Activated CD4-positive, alpha-beta T cell treated with anti-CD3 and anti-CD28 coated beads, Interleukin-2, amount 50 U/mL, for 4 hours (primary cell): ENCODE measurements around the gene SPSB1.
"Not testable (repeated sequence)": the region's sequence is repeated elsewhere in the genome, so short reads cannot be mapped to it uniquely, and the experiment has no call there.

Experiments used
- DNase-seq, 2 experiments: peaks; one replicate each; pipeline ENCODE4 v3.0.0-alpha.2; 2020

Gene SPSB1

DNA sequence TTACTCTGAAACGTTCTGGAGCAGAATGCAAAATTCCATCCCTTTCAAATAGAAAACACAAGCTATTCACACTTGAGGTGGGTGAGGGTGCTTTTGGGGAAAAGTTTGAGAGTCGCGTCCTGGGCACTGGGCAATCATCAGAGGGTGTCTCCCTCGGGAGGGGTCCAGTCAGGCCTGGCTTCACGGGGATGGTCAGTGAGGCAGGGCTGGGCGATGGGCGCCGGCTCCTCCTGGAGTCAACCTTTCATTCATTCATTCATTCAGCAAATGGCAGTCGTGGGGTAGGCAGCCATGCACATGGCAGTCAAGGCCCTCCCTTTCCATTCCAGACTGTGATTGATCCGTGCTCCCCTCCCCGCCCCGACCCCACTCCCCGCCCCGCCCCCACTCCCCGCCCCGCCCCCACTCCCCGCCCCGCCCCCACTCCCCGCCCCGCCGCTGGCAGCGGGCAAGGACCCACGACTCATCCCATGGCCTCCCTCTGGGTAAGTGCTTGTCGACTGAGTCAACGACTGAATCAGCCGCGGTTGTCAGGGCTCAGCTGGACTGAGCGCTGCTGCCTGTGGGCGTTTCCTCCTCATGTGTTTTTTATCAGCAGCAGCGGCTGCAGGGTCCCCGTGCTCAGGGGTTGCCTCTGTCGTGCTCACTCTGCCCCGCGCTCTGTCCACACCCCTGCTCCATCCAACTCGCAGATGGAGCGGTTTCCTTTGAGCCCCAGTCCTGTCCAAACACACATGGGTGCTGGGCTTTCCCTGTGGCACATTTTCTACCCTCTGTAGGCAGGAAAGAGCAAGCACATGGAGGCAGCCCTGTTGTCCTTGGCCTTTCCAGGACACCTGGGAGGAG, 12.5 kb upstream of the SPSB1 start:
- peak; percentile 50 to 53 for DNase-seq

DNA sequence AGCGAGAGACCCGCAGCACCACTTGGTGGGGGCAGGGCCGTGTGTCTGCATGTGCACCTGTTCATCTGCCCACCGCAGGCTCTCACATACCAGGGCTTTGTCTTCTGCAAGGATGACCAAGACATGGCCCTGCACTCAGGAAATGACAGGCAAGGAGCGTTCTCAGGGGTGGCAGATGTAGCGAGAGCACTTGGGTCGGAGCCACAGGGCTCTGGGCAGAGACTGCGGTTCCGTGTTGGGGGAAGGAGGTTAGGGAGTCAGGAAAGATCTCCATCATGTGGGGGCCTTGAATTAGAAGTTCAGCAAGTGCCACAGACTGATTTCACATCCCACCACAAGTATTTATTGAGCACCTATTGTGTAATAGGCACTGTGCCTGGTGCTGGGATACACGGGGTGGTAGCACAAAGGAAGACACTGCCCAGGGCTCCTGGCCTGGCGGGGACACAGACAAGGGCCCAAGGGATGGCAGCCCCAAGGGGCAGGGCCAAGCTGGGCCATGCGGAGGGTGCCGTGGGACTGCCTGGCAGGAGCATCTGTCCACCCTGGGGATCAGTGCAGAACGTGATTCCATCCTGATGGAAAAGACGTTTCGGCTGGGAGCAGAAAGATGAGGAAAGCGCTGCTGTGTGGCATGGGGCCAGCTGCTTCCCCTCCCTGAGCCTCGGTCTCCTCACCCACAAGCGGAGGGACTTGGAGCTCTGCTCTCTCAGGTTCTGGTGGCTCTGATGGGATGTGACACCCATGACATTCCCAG, 11.4 kb upstream of the SPSB1 start:
- DNase-seq: no peak

DNA sequence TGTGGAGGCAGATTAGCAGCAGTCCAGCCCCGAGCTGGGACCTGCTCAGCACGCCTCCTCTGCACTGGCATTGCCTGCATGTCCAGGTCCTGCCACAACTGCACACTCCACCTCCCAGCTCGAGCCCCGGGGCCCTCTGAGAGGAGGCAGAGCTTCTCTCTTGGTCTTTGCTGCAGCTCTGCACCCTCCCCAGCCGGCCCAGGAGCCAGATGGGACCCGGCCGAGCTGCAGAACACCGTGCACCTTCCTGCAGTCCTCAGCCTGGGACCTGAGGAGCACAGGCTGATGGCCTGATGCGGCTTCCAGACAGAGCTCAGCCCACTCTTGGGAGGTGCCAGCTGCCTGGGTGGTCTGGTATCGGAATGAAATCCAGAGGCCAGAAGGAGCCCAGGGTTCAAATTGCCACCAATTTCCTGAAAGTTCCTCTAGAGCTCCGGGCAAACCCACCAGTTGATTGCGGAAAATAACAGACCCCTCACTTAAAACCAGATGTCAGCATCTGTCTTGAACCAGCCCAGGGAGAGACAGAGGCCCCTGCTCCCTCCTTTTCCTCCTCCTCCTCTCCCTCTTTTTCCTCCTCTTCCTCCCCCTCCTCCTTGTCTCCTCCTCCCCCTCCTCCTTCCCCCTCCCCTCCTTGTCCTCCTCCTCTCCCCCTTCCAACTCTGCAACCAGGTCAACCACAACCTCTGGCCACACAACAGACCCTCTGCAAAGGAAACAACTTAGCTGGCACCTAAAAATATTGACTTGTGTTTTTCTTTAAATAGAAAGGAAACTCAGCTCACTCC, 10.6 kb upstream of the SPSB1 start:
- no peak for DNase-seq

DNA sequence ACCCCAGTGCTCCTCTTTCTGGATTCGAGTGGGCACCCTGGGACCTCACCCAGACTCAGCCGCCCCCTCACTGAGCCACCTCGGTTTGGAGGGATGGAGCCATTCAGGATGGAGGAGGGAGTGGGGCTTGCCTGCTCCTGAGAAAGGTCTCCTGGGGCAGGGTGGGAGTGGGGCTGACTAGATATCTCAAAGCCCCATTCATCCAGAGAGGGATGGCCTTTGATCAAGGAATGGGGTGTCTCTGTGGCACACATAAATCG, 10.1 kb upstream of the SPSB1 start:
- DNase-seq: no peak

DNA sequence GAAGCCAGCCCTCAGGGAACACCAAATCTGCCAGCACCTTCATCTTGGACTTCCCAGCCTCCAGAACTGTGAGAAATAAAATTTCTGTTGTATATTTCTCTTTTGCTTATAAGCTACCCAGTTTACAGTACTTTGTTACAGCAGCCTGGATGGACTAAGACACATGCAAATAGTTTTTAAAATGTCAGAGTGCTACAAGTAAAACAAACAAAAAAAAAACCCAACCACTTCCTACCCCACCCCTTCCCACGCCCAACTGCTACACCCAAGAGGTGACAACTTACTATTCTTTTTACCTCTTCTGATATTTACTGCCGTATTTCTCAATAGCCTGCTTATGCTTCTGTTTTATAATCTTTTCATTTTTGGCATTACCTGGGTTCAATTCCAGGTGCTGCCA, 8.6 kb upstream of the SPSB1 start:
- DNase-seq: no peak

DNA sequence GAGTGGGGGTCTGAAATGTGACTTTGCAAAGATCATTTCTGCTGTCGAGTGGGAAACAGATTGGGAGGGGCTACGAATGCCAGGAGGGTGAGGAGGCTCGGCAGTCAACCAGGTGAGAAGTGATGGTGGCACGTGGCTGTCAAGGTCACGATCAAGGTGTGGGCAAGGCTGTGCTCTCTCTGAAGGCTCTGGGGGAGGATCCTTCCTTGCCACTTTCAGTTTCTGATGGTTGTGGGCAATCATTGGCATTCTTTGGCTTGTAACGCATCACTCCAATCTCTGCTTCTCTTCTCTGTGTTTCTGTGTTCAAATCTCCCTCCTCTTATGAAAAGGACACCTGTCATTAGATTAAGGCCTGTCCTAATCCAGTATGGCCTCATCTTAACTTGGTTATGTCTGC, 6.1 kb upstream of the SPSB1 start:
- DNase-seq: no peak

DNA sequence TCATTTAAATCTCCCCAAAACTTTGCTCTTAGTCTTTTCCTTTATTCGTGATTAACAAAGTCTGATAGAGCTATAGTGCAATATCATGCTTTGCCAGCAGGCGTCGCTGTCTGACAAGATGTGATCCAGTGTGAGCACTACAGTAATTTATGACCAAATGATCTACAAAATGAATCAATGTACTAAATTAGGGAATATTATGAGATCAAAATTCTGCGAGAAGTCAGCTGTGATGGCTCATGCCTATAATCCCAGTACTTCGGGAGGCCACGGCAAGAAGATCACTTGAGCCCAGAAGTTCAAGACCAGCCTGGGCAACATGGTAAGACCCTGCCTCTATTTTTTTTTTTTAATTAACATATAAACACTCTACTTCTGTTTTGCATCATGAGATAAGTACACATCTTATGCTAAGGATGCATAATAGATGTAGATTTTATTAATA, 3.6 kb upstream of the SPSB1 start:
- peak; percentile 85 to 90 for DNase-seq

DNA sequence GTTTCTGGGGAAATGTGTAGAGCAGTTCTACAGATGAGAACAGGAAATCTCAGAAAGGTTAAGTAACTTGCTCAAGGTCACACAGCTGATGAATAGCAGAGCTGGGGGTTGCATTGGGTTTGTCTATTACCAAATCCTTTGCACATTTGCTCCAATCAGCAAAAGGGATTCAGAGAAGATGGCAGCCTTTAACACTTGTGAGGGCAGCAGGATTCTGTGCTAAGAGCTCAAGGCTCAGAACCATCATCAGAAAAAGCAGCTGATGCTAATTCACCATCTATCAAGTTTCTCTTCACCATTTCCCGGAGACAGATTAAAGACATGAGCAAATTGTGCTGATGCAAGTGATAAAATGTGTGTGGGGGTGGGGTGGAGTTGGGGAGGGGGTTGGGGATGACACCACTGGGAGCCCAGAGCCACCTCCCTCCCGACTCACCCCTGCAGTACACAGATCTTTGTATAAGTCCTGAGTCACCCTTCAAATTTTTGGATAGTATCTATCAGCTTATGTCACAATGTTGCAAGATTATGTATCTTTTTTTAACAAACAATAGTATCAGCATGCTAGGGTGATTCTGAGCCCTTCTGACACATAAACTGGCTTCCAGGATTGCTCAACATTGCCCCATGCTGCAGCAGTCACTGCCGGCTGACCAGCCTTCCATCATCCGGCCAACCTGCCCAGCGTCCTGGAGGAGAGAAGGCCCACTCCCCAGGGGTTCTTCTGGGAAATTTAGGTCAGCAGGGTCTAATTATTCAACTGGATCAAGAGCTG, 2.8 kb upstream of the SPSB1 start:
- DNase-seq: peak in 1 of 2 experiments; percentile 29

DNA sequence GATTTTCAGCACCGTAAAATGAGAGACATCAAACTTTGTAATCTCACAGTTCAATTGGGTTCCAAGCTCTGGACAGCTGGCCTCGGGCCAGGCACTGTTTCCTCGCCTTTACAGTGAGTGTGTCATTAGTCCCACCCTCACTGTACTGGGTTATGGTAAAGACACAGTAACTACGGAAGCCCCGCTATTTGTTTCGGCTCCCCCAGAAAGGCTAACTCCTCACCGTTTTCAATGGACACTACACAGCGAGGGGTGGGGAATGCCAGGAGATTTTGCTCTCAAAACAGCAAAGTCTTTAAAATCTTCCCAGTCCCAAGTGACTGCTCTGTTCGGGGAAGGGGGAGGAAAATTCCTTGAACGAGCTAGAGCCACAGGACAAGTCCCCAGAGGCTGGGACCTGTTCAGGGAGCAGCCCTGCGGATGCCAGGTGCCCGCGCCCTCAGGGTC, 757 bp upstream of the SPSB1 start:
- no peak for DNase-seq

DNA sequence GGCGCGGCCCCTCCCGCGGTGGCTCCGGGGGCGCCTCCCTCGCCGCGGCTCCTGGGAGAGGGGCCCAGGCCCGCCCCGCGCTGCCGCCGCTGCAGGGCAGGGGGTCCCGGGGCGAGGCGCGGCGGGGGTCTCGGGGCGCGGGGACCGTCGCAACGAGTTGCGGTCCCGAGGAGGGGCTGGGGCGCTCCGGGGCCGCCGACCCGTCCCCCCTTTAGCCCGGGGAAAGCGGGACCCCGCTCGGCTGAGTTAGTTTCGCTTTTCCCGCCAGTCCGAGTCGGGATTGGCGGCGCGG, 493 bp downstream of the SPSB1 start:
- peak in 1 of 2 experiments; percentile 25 for DNase-seq

DNA sequence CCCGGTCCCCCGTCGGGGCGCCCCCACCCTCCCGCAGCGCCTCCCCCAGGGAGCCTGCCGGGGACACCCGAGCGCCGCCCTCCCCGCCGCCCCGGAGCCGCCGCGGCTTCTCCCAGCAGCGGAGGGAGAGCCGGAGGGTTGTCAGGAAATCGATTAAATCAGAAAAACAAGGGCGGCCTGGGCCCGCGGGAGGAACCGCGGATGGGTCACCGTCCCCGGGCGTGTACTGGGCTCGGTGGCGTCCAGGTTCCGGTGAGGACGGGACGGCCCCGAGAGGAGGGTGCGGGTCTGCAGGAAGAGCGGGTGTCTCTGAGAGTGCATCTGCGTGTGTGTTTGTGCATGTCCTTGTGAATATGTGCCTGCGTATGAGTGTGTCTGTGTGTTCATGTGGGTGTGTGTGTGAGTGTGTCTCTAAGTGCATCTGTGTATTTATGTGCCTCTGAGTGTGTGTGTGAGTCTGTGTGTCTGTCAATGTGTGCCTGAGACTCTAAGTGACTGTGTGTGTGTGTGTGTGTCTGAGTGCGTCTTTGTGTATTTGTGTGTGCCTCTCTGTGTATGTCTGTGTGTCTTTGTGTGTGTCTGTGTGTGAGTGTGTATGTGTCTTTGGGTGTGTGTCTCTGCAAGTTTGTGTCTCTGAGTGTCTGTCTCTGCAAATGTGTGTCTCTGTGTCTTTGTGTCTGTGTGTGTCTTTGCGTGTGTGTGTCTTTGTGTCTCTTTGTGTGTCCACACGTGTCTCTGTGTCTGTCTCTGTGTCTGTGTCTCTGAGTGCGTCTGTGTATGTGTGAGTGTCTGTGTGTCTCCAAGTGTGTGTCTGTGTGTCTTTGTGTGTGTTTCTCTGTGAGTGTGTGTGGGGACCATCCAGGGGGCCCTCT, 1.1 kb downstream of the SPSB1 start:
- DNase-seq: no peak

DNA sequence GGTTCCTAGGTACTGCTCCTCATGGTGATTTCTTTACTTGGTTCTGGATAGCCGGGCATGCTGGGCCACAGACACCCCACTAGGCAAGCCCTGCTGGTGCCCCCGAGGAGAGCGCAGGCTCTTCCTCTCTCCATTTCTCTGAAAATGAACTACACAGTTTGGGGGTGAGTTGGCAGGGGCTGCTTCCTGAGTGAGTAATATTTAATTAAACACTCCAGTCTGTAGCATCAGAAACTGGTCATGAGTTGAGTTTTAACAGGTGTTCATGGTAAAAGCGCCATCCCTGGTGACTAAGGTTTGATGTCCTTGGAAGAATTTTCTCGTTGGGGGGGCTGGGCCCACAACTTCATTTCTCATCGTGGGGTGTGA, 1.7 kb downstream of the SPSB1 start:
- DNase-seq: no peak

DNA sequence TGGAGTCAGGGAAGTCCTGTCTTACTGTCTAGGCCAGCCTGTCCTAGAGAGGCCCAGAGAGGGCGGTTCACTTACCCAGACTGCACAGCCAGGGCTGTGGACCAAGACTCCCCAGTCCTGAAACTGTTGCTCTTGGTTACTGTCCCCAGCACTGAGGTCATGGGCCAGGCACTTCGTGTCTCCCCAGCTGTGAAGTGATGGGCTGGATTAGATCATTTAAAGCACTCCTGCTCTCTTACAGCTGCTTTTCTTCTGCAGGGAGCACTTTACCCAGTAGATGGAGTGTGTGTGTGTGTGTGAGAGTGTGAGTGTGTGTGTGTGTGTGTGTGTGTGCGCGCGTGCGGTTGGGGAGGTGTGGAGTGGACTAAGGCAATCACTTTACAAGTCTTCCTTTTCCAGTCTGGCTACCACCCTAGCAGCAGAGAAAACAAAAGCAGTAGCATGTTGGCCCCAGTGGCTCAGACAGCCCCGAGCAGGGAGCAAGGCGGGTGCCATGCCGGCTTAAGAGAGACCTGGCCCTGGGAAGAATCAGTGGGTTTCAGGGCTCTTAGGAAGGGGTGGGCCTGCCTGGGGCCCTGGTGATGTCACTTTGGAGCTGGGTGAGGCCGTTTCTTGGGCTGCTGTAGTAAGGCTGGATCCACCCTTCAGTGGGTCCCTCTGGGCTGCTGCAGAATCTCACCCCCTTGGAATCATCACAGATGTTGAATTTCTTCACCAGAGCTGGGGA, 2.4 kb downstream of the SPSB1 start:
- no peak for DNase-seq

DNA sequence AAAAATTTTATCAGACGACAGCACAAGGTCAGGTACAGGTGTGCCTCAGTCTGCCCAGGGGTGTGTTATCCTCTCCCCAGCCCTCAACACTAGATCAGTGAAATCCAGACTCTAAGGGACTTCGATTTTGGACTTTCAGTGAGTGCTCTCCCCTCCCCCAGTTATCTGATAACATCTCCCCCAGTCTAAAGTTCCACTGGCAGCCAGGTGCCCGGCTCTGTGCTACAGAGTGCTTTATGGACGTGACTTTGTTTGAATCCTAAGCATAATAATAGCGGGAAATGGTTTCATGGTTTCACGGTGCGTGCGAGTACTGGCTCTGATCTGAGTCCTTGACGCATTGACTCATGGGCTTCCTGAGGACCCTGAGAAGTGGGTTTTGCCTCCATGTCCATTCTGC, 3.2 kb downstream of the SPSB1 start:
- no peak for DNase-seq

DNA sequence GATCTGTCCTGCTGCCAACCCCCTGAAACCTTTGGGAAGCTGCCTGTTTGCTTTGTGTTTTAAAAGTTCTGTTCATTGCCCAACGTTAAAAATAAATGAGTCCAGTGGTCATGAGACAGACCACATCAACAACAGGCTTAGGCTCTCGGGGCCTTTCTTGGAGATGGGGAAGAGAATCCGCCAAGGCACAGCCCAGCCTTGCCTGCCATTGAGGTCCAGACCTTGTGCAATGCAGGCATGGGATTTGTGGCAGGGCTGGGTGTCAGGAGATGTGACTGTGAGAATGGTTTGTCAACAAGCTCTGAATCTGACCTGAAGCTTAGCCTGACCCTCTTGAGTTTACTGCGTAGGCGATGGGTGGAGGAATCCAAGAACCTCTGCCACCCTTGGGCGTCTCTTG, 4.2 kb downstream of the SPSB1 start:
- DNase-seq: no peak

DNA sequence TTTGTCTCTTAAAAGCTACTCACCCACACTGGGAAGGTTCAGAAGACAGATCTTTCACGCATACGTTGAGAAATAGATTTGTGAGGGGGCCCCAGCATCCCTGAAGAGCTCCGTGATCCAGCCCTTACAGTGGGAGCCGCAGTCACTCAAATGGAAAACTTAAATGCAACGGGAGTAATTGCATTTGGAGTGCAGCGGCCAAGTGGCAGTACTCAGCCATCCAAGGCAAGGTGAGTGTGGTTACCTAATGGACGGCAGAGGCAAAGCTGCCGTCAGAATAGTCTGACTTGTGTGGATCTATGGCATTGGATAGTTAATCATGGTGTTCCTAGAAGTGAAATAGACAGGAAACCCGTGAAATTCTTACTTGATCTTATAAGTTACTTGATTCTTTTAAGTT, 5.1 kb downstream of the SPSB1 start:
- no peak for DNase-seq

DNA sequence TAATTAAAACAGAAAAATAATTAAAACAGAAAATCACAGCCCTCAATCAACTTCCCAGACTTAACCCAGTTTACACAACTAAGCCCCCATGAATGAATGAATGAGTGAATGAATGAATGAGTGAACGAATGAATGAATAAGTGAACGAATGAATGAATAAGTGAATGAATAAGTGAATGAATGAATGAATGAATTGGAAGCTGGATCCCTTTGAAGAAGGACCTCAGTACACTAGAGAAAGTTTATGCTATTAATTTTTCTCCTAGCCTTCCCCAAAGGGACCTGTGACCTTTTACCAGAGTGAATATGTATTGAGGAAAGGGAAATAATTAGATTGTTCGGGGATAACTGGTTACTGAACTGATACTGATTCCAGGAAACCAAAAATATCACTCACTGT, 5.6 kb downstream of the SPSB1 start:
- DNase-seq: no peak

DNA sequence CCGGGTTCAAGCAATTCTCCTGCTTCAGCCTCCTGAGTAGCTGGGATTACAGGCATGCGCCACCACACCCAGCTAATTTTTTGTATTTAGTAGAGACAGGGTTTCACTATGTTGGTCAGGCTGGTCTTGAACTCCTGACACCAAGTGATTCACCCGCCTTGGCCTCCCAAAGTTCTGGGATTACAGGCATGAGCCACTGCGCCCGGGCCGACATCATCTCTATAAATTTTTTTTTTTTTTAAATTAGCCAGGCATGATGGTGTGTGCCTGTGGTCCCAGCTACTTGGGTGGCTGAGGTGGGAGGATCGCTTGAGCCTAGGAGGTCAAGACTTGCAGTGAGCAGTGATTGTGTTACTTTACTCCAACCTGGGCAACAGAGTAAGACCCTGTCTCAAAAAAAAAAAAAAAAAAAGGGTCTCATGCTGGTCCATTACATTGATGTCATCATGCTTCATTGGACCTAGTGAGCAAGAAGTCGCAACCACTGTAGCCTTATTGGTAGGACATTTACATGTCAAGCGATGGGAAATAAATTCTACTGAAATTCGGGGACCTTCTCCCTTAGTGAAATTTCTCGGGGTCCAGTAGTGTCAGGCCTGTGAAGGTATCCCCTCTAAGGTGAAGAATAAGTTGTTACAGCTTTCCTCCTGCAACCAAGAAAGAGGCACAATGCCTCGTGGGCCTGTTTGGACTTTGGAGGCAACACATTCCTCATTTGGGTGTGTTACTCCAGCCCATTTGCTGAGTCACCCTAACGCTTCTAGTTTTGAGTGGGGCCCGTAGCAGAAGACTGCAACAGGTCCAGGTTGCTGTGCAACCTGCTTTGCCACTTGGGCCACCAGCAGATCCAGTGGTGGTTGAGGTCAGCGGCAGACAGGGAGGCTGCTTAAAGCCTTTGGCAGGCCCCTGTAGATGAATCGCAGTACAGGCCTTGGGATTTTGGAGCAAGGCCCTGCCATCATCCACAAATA, 7.2 kb downstream of the SPSB1 start:
- not testable (repeated sequence) for DNase-seq

DNA sequence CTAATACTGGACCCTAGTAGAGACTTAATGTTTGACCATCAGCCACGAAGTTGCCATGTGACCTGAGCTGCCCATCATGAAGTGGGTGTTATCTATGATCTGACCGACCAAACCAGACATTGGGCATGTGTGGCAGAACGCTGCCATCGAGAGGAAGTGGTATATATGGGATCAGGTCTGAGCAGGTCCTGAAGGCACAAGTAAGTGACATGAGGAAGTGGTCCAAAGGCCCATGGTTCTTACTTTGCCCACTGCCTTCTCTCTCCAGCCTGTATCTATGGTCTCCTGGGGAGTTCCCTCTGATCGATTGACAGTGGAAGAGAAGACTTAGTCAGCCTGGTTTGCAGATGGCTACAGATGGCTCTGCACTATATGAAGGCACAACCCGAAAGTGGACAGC, 7.9 kb downstream of the SPSB1 start:
- DNase-seq: no peak
